Smooth muscle cell (in vitro differentiated cells): ENCODE results near the gene SNX11. TPM values are rescaled to one million over a fixed set of nuclear protein-coding genes. Genes with fewer than 3 reads are reported as not detected.

Experiments
- DNase-seq: peaks from one replicate; lab custom pipeline; 2025; ENCODE audit not compliant: unreplicated experiment; lab: John Stamatoyannopoulos, UW
- H2AFZ ChIP-seq: fragments of 200-600 bp; sonication (generic); 2 replicates; pipeline ENCODE4 v1.6.0; 2016; ENCODE audit warnings: antibody characterized with exemption, low read depth, mild to moderate bottlenecking
- H3F3A ChIP-seq: fragments of 200-600 bp; sonication (generic); 2 replicates; pipeline ENCODE4 v1.6.0; 2017; ENCODE audit warnings: antibody characterized with exemption, low read depth
- H3K27ac ChIP-seq: fragments of 200-600 bp; sonication (generic); 2 replicates; pipeline ENCODE4 v1.5.1; 2016; ENCODE audit warnings: low read depth, mild to moderate bottlenecking
- H3K27me3 ChIP-seq: fragments of 200-600 bp; sonication (generic); 2 replicates; pipeline ENCODE4 v1.6.1; 2016; ENCODE audit warnings: low read depth, mild to moderate bottlenecking
- H3K36me3 ChIP-seq: fragments of 200-600 bp; sonication (generic); 2 replicates; pipeline ENCODE4 v1.5.1; 2016; ENCODE audit warnings: low read depth
- H3K4me1 ChIP-seq: fragments of 200-600 bp; sonication (generic); 2 replicates; pipeline ENCODE4 v1.5.1; 2016; ENCODE audit warnings: low read depth
- H3K4me2 ChIP-seq: fragments of 200-600 bp; sonication (generic); 2 replicates; pipeline ENCODE4 v1.6.0; 2016; ENCODE audit warnings: mild to moderate bottlenecking
- H3K4me3 ChIP-seq: fragments of 200-600 bp; sonication (generic); 2 replicates; pipeline ENCODE4 v1.5.1; 2016; ENCODE audit warnings: mild to moderate bottlenecking
- H3K79me2 ChIP-seq: fragments of 200-600 bp; sonication (generic); 2 replicates; pipeline ENCODE4 v1.6.0; 2016; ENCODE audit warnings: low read depth, mild to moderate bottlenecking
- H3K9ac ChIP-seq: fragments of 200-600 bp; sonication (generic); 2 replicates; pipeline ENCODE4 v1.6.0; 2016; ENCODE audit warnings: low read depth
- H3K9me3 ChIP-seq: fragments of 200-600 bp; sonication (generic); replicated peaks from 2 replicates; pipeline ENCODE4 v1.5.1; 2016; ENCODE audit warnings: low read depth
- H4K20me1 ChIP-seq: fragments of 200-600 bp; sonication (generic); 2 replicates; pipeline ENCODE4 v1.6.0; 2016; ENCODE audit warnings: low read depth
- CTCF ChIP-seq: fragments of 200-600 bp; sonication (generic); IDR thresholded peaks from 2 replicates; pipeline ENCODE4 v1.5.1; 2017; ENCODE audit warnings: borderline replicate concordance, mild to moderate bottlenecking, antibody characterized with exemption; ENCODE audit not compliant: insufficient read depth, poor library complexity, severe bottlenecking
- WGBS: methylation state at CpG from one replicate; pipeline ENCODE4 v1.1.7; 2016; ENCODE audit warnings: low lambda C conversion rate; 5-methylcytosine and 5-hydroxymethylcytosine counted together
- polyA plus RNA-seq: library from polyadenylated mRNA; unstranded; fragments of >200 nt; fragmentation: Nextera tagmentation; extraction: Ambion mirVana; gene quantifications from 2 replicates; pipeline ENCODE4 v1.2.1, GENCODE V29; 2016
- total RNA-seq: library from RNA; depleted of rRNA; stranded (reverse); fragments of >200 nt; gene quantifications from 2 replicates; pipeline ENCODE4 v1.2.3, GENCODE V29; 2014

SNX11 gene
- total and polyA plus RNA-seq, 2 experiments from 2014 or later: 15.3 to 22.9 TPM

GRCh38 chr17:48150597-48151001 lies 43.0 kb downstream of the SNX11 start:
- Histone ChIP-seq H3K9ac (no peak overlapping the region), H3K79me2 (no peaks in the 10 kb centered on the region), H2AFZ (no peak overlapping the region), H3K27ac (no peak overlapping the region), H3K4me2 (no peak overlapping the region), H3K4me1 (no peaks in the 10 kb centered on the region), H3K9me3 (no peaks in the 10 kb centered on the region), H4K20me1 (no peaks in the 10 kb centered on the region), H3K27me3 (peaks cover 81% of the 10 kb centered on the region), H3K36me3 (no peaks in the 10 kb centered on the region), H3K4me3 (no peak overlapping the region), H3F3A (no peaks in the 10 kb centered on the region)
- no peak for DNase-seq
- 76% methylated on average over 11 of the region's 11 CpGs for WGBS
- no peak for TF ChIP-seq CTCF

GRCh38 chr17:48151220-48151619 lies 43.7 kb downstream of the SNX11 start:
- peaks cover 87% of the 10 kb centered on the region for H3K27me3 ChIP-seq
- no peaks in the 10 kb centered on the region for H3K4me1 ChIP-seq
- 90% methylated on average over 3 of the region's 3 CpGs for WGBS

GRCh38 chr17:48152289-48152688 lies 44.7 kb downstream of the SNX11 start:
- Histone ChIP-seq H3K27ac (no peak overlapping the region), H3K4me3 (no peak overlapping the region), H3K4me2 (no peak overlapping the region), H3K4me1 (no peaks in the 10 kb centered on the region), H3K36me3 (no peaks in the 10 kb centered on the region), H3K79me2 (no peaks in the 10 kb centered on the region), H3K9me3 (no peaks in the 10 kb centered on the region), H2AFZ (no peak overlapping the region), H3K27me3 (peaks cover 85% of the 10 kb centered on the region), H3F3A (no peaks in the 10 kb centered on the region), H3K9ac (no peak overlapping the region), H4K20me1 (no peaks in the 10 kb centered on the region)
- no peak for TF ChIP-seq CTCF
- no peak for DNase-seq
- 69% methylated on average over 4 of the region's 4 CpGs for WGBS

More at GRCh38 chr17:48151220-48151619, 43.7 kb downstream of the SNX11 start:
- H3F3A ChIP-seq: no peaks in the 10 kb centered on the region
- DNase-seq: no peak
- H4K20me1 ChIP-seq: no peaks in the 10 kb centered on the region
- no peaks in the 10 kb centered on the region for H3K36me3 ChIP-seq
- H3K27ac ChIP-seq: no peak overlapping the region
- H3K9me3 ChIP-seq: no peaks in the 10 kb centered on the region
- no peak overlapping the region for H3K9ac ChIP-seq
- no peaks in the 10 kb centered on the region for H3K79me2 ChIP-seq
- TF ChIP-seq CTCF: no peak
- H2AFZ ChIP-seq: no peak overlapping the region
- no peak overlapping the region for H3K4me2 ChIP-seq
- no peak overlapping the region for H3K4me3 ChIP-seq

- H3K79me2 ChIP-seq: no peaks in the 10 kb centered on the region
- H4K20me1 ChIP-seq: no peaks in the 10 kb centered on the region
- peaks cover 69% of the 10 kb centered on the region for H3K27me3 ChIP-seq
- DNase-seq: no peak
- H3K4me2 ChIP-seq: no peak overlapping the region
- H3K9me3 ChIP-seq: no peaks in the 10 kb centered on the region
- 41% methylated on average over 6 of the region's 6 CpGs for WGBS
- no peak overlapping the region for H2AFZ ChIP-seq
- no peak overlapping the region for H3K9ac ChIP-seq
- H3K36me3 ChIP-seq: no peaks in the 10 kb centered on the region
- no peak overlapping the region for H3K4me3 ChIP-seq
- H3K4me1 ChIP-seq: no peaks in the 10 kb centered on the region
- no peak overlapping the region for H3K27ac ChIP-seq
- no peaks in the 10 kb centered on the region for H3F3A ChIP-seq
- TF ChIP-seq CTCF: peak; percentile 64
Measured at GRCh38 chr17:48153691-48154358, 46.3 kb downstream of the SNX11 start.
